Neuronal stem cell (in vitro differentiated cells): Measurements from ENCODE around the gene RGSL1.

Experiments
- DNase-seq: peaks from one replicate; pipeline ENCODE4 v3.0.0-alpha.2; 2013; ENCODE audit warnings: low spot score
- H2AFZ ChIP-seq: one replicate; pipeline ENCODE4 v1.6.1; 2013; ENCODE audit warnings: mild to moderate bottlenecking, low read length, inconsistent platforms
- H2AK5ac ChIP-seq: 2 replicates; pipeline ENCODE4 v1.6.1; 2013; ENCODE audit warnings: low read depth, mild to moderate bottlenecking, inconsistent platforms, low read length, moderate library complexity, mixed read lengths
- H2BK120ac ChIP-seq: 2 replicates; pipeline ENCODE4 v1.6.1; 2013; ENCODE audit warnings: low read depth, mild to moderate bottlenecking, inconsistent platforms, low read length, moderate library complexity, mixed read lengths
- H2BK12ac ChIP-seq: one replicate; pipeline ENCODE4 v1.6.1; 2013; ENCODE audit warnings: low read length, inconsistent platforms
- H2BK15ac ChIP-seq: 2 replicates; pipeline ENCODE4 v1.6.1; 2013; ENCODE audit warnings: mild to moderate bottlenecking, low read length, inconsistent platforms, mixed read lengths
- H2BK5ac ChIP-seq: one replicate; pipeline ENCODE4 v1.6.1; 2013; ENCODE audit warnings: inconsistent platforms, mild to moderate bottlenecking, low read length, moderate library complexity
- H3K14ac ChIP-seq: one replicate; pipeline ENCODE4 v1.6.1; 2013; ENCODE audit warnings: low read length, inconsistent platforms
- H3K18ac ChIP-seq: 2 replicates; pipeline ENCODE4 v1.6.1; 2013; ENCODE audit warnings: low read length, inconsistent platforms
- H3K23ac ChIP-seq: 2 replicates; pipeline ENCODE4 v1.6.1; 2013; ENCODE audit warnings: low read depth, mild to moderate bottlenecking, mixed read lengths, low read length, inconsistent platforms; ENCODE audit not compliant: poor library complexity
- H3K27ac ChIP-seq: replicated peaks from 3 replicates; pipeline ENCODE4 v1.5.1; 2013; ENCODE audit warnings: low read length, inconsistent platforms
- H3K27me3 ChIP-seq, 3 experiments: 2 replicates each; pipeline ENCODE4 v1.6.1; 2013; ENCODE audit warnings: low read length in 3 of 3, mild to moderate bottlenecking in 2 of 3, inconsistent platforms in 1 of 3, low read depth in 1 of 3, mixed read lengths in 1 of 3, moderate library complexity in 1 of 3; ENCODE audit not compliant: control insufficient read depth in 3 of 3, insufficient read depth in 3 of 3
- H3K36me3 ChIP-seq, 2 donors: replicated peaks in 1 of 2; 2 replicates each; pipeline ENCODE4 v1.6.1; 2013; ENCODE audit warnings: low read length in 2 of 2; ENCODE audit not compliant: control insufficient read depth in 2 of 2, insufficient read depth in 2 of 2
- H3K4ac ChIP-seq: 2 replicates; pipeline ENCODE4 v1.6.1; 2013; ENCODE audit warnings: inconsistent platforms, mild to moderate bottlenecking, low read length, moderate library complexity
- H3K4me1 ChIP-seq, 2 donors: 1 replicate in 1 of 2; 2 replicates in 1 of 2; pipeline ENCODE4 v1.6.1; 2013; ENCODE audit warnings: low read length in 2 of 2, low read depth in 1 of 2; ENCODE audit not compliant: control insufficient read depth in 2 of 2, insufficient read depth in 1 of 2
- H3K4me2 ChIP-seq: one replicate; pipeline ENCODE4 v1.6.1; 2013; ENCODE audit warnings: mild to moderate bottlenecking, low read length, inconsistent platforms; ENCODE audit not compliant: insufficient read depth, poor library complexity, severe bottlenecking
- H3K4me3 ChIP-seq, 2 donors: 2 replicates each; pipeline ENCODE4 v1.5.1; 2013; ENCODE audit warnings: low read length in 2 of 2, mild to moderate bottlenecking in 2 of 2, inconsistent platforms in 1 of 2, moderate library complexity in 1 of 2
- H3K79me1 ChIP-seq: one replicate; pipeline ENCODE4 v1.6.1; 2013; ENCODE audit warnings: low read depth, mild to moderate bottlenecking, inconsistent platforms, low read length, moderate library complexity
- H3K9ac ChIP-seq: one replicate; pipeline ENCODE4 v1.6.1; 2013; ENCODE audit warnings: mild to moderate bottlenecking, low read depth, low read length, inconsistent platforms; ENCODE audit not compliant: poor library complexity
- H3K9me3 ChIP-seq, 2 donors: replicated peaks in 1 of 2; 2 replicates each; pipeline versions ENCODE3 to v1.6.1; 2013; ENCODE audit warnings: low read length in 2 of 2, mild to moderate bottlenecking in 2 of 2, inconsistent platforms in 1 of 2, low read depth in 1 of 2, mixed read lengths in 1 of 2, moderate library complexity in 1 of 2; ENCODE audit not compliant: control insufficient read depth in 2 of 2, insufficient read depth in 1 of 2
- H4K8ac ChIP-seq: one replicate; pipeline ENCODE4 v1.6.1; 2013; ENCODE audit warnings: low read depth, mild to moderate bottlenecking, inconsistent platforms, low read length, moderate library complexity
- H4K91ac ChIP-seq: one replicate; pipeline ENCODE4 v1.6.1; 2013; ENCODE audit warnings: low read length, low read depth, mild to moderate bottlenecking, inconsistent platforms; ENCODE audit not compliant: poor library complexity
- WGBS, 2 donors: extraction: QIAGEN DNeasy Blood & Tissue Kit; methylation state at CpG; one replicate each; pipeline ENCODE4 v1.1.7; 2013; ENCODE audit warnings: missing lambda C conversion rate in 2 of 2, mixed read lengths in 1 of 2; ENCODE audit not compliant: insufficient read length in 2 of 2, insufficient replicate concordance in 1 of 2; ENCODE audit errors: extremely low coverage in 2 of 2; 5-methylcytosine and 5-hydroxymethylcytosine counted together

RGSL1 gene

DNA sequence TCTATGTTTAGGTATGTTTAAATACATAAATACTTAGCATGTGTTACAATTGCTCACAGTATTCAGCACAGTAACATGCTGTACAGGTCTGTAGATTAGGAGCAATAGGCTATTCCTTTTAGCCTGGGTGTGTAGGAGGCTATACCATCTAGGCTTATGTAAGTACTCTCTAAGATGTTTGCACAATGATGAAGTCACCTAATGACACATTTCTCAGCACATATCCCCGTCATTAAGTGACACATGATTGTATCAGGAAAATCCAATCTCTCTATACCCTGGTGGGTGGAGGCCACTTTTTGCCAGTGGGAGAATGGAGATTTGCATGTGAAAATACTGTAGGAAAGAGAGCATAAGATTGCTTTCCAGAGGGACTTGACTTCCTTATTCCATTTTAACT, 43.9 kb upstream of the RGSL1 start:
- no CpG with 5 or more reads among the region's 1 CpG for WGBS, 2 donors

DNA sequence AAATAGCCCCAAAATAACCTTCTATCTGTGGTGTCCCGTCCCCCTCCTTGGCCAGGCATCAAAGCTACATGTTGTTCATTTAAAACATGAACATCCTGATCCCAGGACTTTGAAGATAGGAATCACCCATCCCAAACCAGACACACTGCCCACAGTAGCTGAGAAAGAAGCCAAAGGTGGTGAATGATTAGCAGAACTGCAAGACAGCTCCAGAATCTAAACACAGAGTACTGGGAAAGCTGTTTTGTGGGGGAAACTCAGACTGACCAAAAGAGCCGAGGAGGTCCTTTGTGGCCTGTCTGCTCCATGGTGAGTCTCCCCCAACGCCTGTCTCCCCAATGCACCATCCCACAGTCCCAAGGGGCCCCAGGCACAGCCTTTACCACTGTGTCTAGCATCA, 42.2 kb upstream of the RGSL1 start:
- no peak overlapping the region for H2BK5ac ChIP-seq

More for the DNA sequence above, 43.9 kb upstream of the RGSL1 start:
- Histone ChIP-seq H2AFZ (no peak overlapping the region), H3K4me2 (no peak overlapping the region), H3K27me3 (peaks cover 0 to 19% (median 0%) of the 10 kb centered on the region in 3 experiments), H4K8ac (no peak overlapping the region), H3K27ac (no peak overlapping the region), H3K79me1 (no peaks in the 10 kb centered on the region), H3K4me1 (peaks cover 0 to 2% of the 10 kb centered on the region in 2 donors), H3K9me3 (peaks cover 0 to 3% of the 10 kb centered on the region in 2 donors), H2AK5ac (no peak overlapping the region), H4K91ac (no peak overlapping the region), H2BK120ac (no peak overlapping the region), H3K14ac (no peak overlapping the region), H2BK12ac (no peak overlapping the region), H2BK5ac (no peak overlapping the region), H3K4ac (no peak overlapping the region), H3K18ac (no peak overlapping the region), H3K9ac (no peak overlapping the region), H2BK15ac (no peak overlapping the region), H3K36me3 (no peaks in the 10 kb centered on the region), H3K4me3 (no peak overlapping the region), H3K23ac (no peak overlapping the region)
- DNase-seq = no peak

DNA sequence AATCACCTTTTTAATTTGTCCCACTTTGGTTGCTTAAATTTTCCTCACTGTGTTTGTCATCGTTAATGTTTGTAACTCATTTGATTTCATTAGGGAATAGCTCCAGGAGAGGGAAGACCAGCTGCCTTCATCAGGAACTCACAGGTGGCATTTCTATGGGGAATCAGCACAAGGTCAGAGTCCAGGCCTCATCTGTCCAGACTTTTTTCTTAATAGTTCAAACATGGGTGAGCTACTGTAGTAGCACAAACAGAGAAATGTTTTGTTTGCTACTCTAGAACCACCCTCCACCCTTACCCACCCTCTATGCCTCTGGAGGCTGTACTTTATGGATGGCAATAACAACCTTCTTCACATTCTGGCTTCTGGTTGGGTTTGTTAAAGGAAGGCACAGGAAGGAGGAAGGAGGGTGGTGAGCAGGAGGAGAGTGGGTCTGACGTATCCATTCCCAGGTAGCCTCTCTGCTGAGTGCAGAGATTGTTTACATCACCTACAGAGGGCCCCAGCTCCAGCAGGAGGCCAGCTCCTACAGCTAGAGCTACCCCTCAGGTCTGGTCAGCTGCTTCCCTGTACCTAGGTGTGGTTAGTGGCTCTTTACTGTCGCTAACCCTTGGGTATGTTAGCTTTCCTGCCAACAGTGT, 41.4 kb upstream of the RGSL1 start:
- Histone ChIP-seq H2BK12ac (no peak overlapping the region), H3K18ac (no peak overlapping the region), H3K4me1 (peaks cover 0 to 2% of the 10 kb centered on the region in 2 donors), H3K36me3 (no peaks in the 10 kb centered on the region), H3K4me2 (no peak overlapping the region), H3K14ac (no peak overlapping the region), H2AFZ (no peak overlapping the region), H3K23ac (no peak overlapping the region), H3K4me3 (no peak overlapping the region), H3K9ac (peak overlapping the region; percentile 6), H2BK15ac (no peak overlapping the region), H2BK120ac (no peak overlapping the region), H2BK5ac (no peak overlapping the region), H4K91ac (no peak overlapping the region), H3K4ac (no peak overlapping the region), H3K9me3 (peaks cover 0 to 3% of the 10 kb centered on the region in 2 donors), H4K8ac (no peak overlapping the region), H3K27ac (no peak overlapping the region), H3K79me1 (no peaks in the 10 kb centered on the region), H3K27me3 (peaks cover 0 to 19% (median 0%) of the 10 kb centered on the region in 3 experiments), H2AK5ac (no peak overlapping the region)
- DNase-seq = no peak
- no CpG with 5 or more reads among the region's 3 CpGs for WGBS, 2 donors

More for the DNA sequence above, 42.2 kb upstream of the RGSL1 start:
- peaks cover 0 to 3% of the 10 kb centered on the region in 2 donors for H3K9me3 ChIP-seq
- H3K36me3 ChIP-seq = no peaks in the 10 kb centered on the region
- peaks cover 0 to 19% (median 0%) of the 10 kb centered on the region in 3 experiments for H3K27me3 ChIP-seq
- H2BK12ac ChIP-seq = no peak overlapping the region
- H2BK15ac ChIP-seq = no peak overlapping the region
- DNase-seq = no peak
- H2AK5ac ChIP-seq = no peak overlapping the region
- H4K91ac ChIP-seq = no peak overlapping the region
- H3K4me1 ChIP-seq = peaks cover 0 to 2% of the 10 kb centered on the region in 2 donors
- no peak overlapping the region for H3K9ac ChIP-seq
- no CpG with 5 or more reads among the region's 3 CpGs for WGBS, 2 donors
- H3K79me1 ChIP-seq = no peaks in the 10 kb centered on the region
- no peak overlapping the region for H4K8ac ChIP-seq
- no peak overlapping the region for H2BK120ac ChIP-seq
- H3K4me3 ChIP-seq = no peak overlapping the region
- no peak overlapping the region for H3K4ac ChIP-seq
- H3K14ac ChIP-seq = no peak overlapping the region
- H2AFZ ChIP-seq = no peak overlapping the region
- no peak overlapping the region for H3K23ac ChIP-seq
- no peak overlapping the region for H3K27ac ChIP-seq
- no peak overlapping the region for H3K4me2 ChIP-seq
- H3K18ac ChIP-seq = no peak overlapping the region

DNA sequence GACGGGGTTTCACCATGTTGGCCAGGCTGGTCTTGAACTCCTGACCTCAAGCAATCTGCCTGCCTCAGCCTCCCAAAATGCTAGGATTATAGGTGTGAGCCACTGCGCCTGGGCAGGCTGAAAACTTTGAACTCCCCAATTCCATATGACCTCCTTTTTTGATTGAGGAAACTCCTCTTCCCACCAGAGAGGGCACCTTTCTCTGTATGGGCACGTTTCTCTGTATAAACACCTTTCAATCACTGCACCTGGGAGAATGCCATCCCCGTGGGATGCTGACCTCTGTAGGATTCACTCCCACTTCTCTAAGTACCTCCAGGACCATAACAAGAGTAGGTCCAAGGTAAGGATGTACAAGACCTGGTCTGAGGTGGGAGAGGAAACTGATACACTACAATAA, 39.8 kb upstream of the RGSL1 start:
- H3K36me3 ChIP-seq = no peaks in the 10 kb centered on the region
- H2BK120ac ChIP-seq = no peak overlapping the region
- no peak overlapping the region for H2AFZ ChIP-seq
- H3K14ac ChIP-seq = no peak overlapping the region
- no peak overlapping the region for H3K4me3 ChIP-seq
- no peak overlapping the region for H2BK12ac ChIP-seq
- H2BK15ac ChIP-seq = no peak overlapping the region
- H3K79me1 ChIP-seq = no peaks in the 10 kb centered on the region
- no peak overlapping the region for H4K8ac ChIP-seq
- no peak overlapping the region for H3K27ac ChIP-seq
- no CpG with 5 or more reads among the region's 4 CpGs for WGBS, 2 donors
- no peak overlapping the region for H3K9ac ChIP-seq
- H3K9me3 ChIP-seq = no peaks in the 10 kb centered on the region
- H2AK5ac ChIP-seq = no peak overlapping the region
- no peak overlapping the region for H3K23ac ChIP-seq
- no peak overlapping the region for H3K18ac ChIP-seq
- no peak overlapping the region for H4K91ac ChIP-seq
- no peak overlapping the region for H3K4ac ChIP-seq
- no peak overlapping the region for H3K4me2 ChIP-seq
- H3K4me1 ChIP-seq = peaks cover 0 to 2% of the 10 kb centered on the region in 2 donors
- H2BK5ac ChIP-seq = no peak overlapping the region
- no peak for DNase-seq
- H3K27me3 ChIP-seq = peaks cover 0 to 17% (median 0%) of the 10 kb centered on the region in 3 experiments
